Dermis microvascular lymphatic vessel endothelial cell (primary cell): ENCODE results near the gene GABRB1. TPM values are rescaled to one million over a fixed set of nuclear protein-coding genes. Genes with fewer than 3 reads are reported as not detected.

ENCODE experiments used
- DNase-seq, 2 donors: peaks; one replicate each; pipeline versions ENCODE4 v3.0.0 to v3.0.0-alpha.2; 2010; ENCODE audit warnings: low read depth in 2 of 2
- total RNA-seq: library from RNA; depleted of rRNA; stranded (reverse); fragments of >200 nt; gene quantifications from 2 replicates; pipeline ENCODE4 v1.2.1, GENCODE V29; 2014

GABRB1 gene
- total RNA-seq, 1 donor from 2014 or later: not detected

GRCh38 chr4:47110546-47111132, 79.3 kb downstream of the GABRB1 start:
- DNase-seq: no peak

GRCh38 chr4:47118192-47118929, 87.0 kb downstream of the GABRB1 start:
- DNase-seq: no peak

- DNase-seq: no peak
Measured at GRCh38 chr4:47120783-47121182, 89.4 kb downstream of the GABRB1 start.

DNA sequence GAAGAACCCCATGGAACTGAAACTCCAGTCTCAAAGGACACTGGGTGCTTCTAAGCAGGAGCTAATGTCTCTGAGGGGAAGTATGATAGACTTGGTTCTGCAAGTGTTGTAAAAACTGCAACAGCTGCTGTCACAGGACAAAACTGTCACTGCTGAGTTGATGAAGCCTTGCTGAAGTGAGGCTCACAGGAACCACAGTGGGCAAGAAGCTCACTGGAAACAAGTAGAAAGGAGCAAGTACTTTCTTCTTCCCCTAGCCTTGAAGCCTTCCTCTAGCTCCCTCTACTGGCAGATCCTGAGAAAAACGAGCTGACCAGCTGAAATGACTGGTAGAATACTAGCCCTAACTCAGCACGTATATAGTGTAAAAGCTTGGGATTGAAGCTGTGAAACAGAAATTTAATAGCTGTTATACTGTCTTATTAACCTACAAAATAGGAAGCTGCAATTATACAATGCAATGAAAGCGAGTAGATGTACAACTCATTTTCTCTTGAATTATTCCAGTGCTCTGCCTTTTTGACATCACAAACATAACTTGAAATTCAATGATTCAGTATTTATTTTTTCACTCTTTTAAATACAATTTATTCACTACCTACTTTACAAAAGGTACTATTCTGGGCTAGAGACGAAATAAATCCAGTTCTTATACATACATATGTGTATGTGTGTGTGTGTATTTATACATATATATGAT, 91.4 kb downstream of the GABRB1 start:
- peak; percentile 31 to 62 for DNase-seq

DNA sequence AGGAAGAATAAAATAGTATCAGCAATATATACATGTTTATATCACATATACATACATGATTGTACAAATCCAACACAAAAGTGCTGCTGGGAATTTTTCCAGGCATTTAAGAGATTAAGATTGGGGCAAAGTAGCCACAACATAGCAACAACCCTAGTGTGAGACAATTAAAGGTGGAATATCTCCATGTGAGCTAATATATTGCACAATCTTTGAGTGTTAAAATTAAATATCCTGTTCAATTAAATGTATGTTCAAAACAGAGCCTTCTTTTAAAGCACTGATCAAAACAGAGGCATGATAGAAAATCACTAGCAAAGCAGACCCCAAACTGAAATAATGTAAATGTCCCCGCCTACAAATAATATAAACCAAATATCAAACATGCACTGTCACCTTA, 97.6 kb downstream of the GABRB1 start:
- no peak for DNase-seq

- DNase-seq: no peak
Measured at GRCh38 chr4:47135210-47135609, 103.8 kb downstream of the GABRB1 start.

- no peak for DNase-seq
Measured at GRCh38 chr4:47143261-47143660, 111.9 kb downstream of the GABRB1 start.

DNA sequence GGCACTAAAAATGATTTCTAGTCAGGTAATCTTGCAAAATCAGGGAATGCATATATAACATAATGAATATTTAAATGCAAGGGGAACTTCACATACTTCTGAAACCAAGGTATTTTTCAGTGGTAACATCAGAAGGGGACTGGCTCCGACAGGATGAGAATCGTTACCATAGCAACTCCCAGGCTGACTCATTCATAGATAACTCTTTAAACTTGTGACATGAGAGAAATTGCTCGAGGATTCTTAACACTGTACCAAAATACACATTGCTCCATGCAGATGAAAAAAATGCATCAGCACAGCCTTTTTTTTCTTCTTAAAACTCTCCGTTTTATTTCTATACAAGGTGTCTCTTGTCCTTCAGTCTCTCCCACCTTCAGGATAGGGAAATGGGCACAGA, 114.3 kb downstream of the GABRB1 start:
- peak in 1 of 2 donors; percentile 2 for DNase-seq

DNA sequence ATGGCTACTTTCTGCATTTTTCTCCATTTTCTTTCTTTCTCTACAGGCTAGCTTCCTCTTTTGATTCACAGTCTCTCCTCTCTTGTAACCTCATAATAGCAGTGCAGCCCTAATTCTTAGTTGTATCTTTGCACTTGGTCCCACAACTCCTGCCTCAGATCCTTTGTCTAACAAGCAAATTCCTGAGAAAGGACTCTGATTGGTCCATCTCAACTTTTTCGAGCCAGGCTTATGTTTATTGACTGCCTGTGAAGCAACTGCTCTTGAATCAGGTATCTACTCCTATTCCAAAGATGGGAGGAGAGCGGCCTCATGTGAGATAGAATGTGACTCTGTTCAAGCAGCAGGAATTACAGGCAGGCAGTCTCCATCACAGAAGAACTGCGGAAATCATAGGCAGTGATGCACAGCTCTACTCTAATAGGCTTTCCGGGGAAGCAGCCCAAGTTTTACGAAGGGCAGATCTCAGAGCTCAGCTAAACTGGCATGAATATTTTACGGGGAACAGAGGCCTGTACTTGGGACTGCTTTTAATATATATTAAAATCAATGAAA, 123.5 kb downstream of the GABRB1 start:
- DNase-seq: no peak

DNA sequence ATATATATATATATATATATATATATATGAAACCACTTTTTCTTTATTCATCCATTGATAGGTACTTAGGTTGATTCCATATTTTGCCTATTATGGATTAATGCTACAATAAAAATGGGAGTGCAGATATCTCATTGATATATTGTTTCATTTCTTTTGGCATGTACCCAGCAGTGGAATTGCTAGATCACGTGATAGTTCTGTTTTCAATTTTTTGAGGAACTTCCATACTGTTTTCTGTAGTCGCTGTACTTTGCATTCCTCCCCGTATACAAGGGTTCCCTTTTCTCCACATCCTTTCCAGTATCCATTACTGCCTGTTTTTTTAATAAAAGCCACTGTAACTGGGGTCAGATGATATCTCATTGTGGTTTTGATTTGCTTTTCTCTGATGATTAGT, 124.6 kb downstream of the GABRB1 start:
- DNase-seq: no peak

- DNase-seq: no peak
Measured at GRCh38 chr4:47160095-47160494, 128.7 kb downstream of the GABRB1 start.

- no peak for DNase-seq
Measured at GRCh38 chr4:47167081-47168035, 136.0 kb downstream of the GABRB1 start.

DNA sequence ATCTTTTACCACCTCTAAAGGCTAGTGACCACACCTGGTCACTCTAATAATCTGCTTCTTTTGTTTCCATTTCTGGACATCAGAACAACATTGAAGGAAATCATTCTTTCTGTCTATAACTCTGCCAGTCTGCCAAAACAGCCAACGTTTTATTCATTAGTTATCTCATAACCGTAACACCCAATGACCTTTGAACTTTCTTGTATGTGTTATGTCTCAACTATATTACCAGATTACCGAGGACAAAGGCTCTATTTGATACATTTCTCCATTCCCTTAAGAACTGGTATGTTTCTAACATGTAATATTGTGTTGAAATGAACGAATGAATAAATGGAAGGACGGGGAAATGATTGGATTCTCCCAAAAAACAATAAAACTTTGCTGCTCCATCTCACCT, 152.7 kb downstream of the GABRB1 start:
- DNase-seq: no peak

GRCh38 chr4:47185761-47186160, 154.4 kb downstream of the GABRB1 start:
- DNase-seq: no peak

DNA sequence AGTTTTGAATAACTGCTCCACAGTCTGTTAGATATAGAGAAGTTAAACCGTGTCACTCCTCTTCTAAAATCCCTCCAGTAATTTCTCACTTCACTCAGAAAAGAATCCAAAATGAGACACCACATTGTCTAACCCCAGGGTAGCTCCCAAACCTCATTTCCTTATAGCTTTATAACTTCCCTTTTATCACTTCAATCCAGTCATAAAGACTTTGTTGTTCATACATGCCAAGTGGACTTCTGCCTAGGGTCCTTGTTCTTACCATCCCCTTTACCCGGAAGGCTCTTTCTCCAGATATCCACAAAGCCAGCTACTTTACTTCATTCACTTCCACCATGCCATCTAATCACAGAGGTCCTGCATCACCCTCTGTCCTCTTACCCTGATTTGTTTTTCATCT, 156.2 kb downstream of the GABRB1 start:
- no peak for DNase-seq

DNA sequence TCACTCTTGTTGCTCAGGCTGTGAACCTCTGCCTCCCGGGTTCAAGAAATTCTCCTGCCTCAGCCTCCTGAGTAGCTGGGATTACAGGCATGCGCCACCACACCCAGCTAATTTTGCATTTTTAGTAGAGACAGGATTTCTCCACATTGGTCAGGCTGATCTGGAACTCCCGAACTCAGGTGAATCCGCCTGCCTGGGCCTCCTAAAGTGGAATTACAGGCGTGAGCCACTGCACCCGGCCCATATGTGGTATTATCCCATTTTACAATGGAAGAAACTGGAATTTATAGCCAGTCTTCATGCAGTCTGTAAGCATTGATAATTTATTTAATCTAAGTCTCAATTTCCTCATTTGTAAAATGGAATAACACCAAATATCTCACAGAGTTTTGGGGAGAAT, 161.8 kb downstream of the GABRB1 start:
- DNase-seq: no peak

DNA sequence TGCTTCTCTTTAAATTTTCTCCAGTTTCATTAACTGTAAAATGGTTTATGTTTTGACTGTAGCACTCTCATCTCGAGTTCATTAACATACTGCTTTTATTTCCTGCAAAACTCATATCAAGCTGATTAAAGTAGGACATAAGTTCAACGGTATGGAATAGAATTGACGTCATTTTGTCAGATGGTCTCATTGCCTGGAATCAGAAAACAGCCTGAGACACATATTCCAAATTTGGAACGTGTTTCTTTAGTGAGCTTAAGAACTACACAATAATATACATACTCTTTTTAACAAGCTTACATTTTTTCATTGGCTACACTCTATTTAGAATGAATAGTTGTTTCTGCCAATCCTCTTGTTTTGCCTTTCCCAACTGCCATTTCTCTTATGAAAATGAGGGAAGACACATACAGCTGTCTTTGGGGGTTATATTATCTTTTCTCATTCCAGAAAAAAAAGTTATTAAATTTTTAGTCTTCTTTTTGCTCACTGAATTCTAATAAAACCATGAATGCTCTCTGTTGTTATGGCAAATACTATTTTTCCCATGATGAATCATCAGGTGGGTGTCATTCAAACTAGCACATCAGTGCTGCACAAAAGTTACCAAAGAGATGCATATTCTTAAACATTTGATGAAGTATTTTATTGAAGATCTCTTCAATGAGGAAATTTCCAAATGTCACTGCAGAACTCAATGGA, 162.8 kb downstream of the GABRB1 start:
- no peak for DNase-seq

- no peak for DNase-seq
Measured at GRCh38 chr4:47195706-47196105, 164.3 kb downstream of the GABRB1 start.

GRCh38 chr4:47198791-47199190, 167.4 kb downstream of the GABRB1 start:
- DNase-seq: no peak

DNA sequence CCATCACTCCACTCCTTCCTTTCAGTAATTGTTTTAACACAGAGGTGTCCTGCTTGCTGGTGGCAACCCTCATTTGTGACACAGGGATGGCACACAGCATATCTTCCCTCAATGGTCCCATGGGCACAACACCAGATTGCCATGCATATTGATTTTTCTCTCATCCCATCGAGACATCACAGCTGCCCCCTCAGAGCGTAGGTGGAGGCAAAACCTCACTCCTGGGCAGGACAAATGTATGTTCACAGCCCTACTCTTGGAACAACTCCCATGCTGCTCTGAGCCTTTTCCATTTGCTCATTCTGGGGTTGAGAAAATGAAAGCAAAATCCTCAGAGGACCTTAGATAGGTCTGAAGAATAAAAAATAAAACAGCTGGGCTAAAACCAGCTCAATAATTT, 172.2 kb downstream of the GABRB1 start:
- DNase-seq: no peak

DNA sequence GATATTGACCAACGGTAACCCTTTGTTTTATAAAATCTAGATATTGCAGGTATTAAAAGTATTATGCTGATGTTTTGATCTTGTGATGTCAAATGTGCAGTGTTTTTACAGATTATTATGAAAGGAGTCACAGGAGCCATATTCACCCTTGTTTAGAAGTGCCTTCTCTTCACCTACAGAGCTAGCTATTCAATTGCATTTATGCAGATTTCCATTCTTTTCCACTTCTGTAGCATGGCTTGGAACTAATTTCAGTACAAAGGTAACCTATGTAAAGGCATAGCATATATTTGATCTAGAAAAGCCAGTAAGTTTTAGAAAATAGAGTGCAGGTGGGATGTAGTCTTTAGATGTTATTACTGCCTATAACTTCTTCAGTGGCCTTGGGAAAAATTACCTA, 176.2 kb downstream of the GABRB1 start:
- DNase-seq: no peak
